WTC11 (cell line): ENCODE measurements around the gene EEF2KMT. TPM values are rescaled to one million over a fixed set of nuclear protein-coding genes. Genes with fewer than 3 reads are reported as not detected.

Source experiments
- ATAC-seq: fragments of 200-7000 bp; cut with Tn5 transposase; 2 replicates; pipeline ENCODE4 v1.10.0; 2021; ENCODE audit warnings: mild to moderate bottlenecking, moderate library complexity
- CTCF ChIA-PET: fragments of 300-600 bp; sonication (Branson Sonifier 250); formaldehyde crosslinking; loops from one replicate; lab custom pipeline; 2021; ENCODE audit warnings: antibody characterized with exemption; lab: Charles Lee
- POLR2A ChIA-PET: fragments of 350-600 bp; sonication (Branson Sonifier 250); formaldehyde crosslinking; loops from one replicate; lab custom pipeline; 2021; ENCODE audit warnings: antibody characterized with exemption; lab: Charles Lee
- DNase-seq: peaks from one replicate; pipeline ENCODE4 v3.0.0; 2021; ENCODE audit warnings: low spot score
- H3K27ac Mint-ChIP-seq: 2 replicates; pipeline ENCODE4 v1.8.0; 2021; ENCODE audit warnings: mixed read lengths
- H3K27me3 Mint-ChIP-seq: 2 replicates; pipeline ENCODE4 v1.8.0; 2021; ENCODE audit warnings: low read depth, mild to moderate bottlenecking, moderate library complexity, mixed read lengths
- H3K36me3 Mint-ChIP-seq: 2 replicates; pipeline ENCODE4 v1.8.0; 2021; ENCODE audit warnings: mixed read lengths
- H3K4me1 Mint-ChIP-seq: 2 replicates; pipeline ENCODE4 v1.8.0; 2022; ENCODE audit warnings: mixed read lengths
- H3K4me3 Mint-ChIP-seq: 2 replicates; pipeline ENCODE4 v1.8.0; 2021; ENCODE audit warnings: mild to moderate bottlenecking, moderate library complexity, mixed read lengths
- H3K9me3 Mint-ChIP-seq: 2 replicates; pipeline ENCODE4 v1.8.0; 2021; ENCODE audit warnings: mixed read lengths
- EMX1 ChIP-seq: fragments of 250-450 bp; sonication (Bioruptor Pico); IDR thresholded peaks from 2 replicates; pipeline ENCODE4 v1.8.0; 2021; ENCODE audit warnings: mild to moderate bottlenecking
- ESRRA ChIP-seq: sonication (generic); formaldehyde crosslinking; IDR thresholded peaks from 2 replicates; pipeline ENCODE4 v1.8.1; 2022; ENCODE audit warnings: mild to moderate bottlenecking, missing genetic modification reagents, borderline replicate concordance
- ETV6 ChIP-seq: sonication (generic); formaldehyde crosslinking; IDR thresholded peaks from 2 replicates; pipeline ENCODE4 v1.8.1; 2022; ENCODE audit warnings: mild to moderate bottlenecking, missing genetic modification reagents
- FOXK1 ChIP-seq: sonication (generic); formaldehyde crosslinking; IDR thresholded peaks from 2 replicates; pipeline ENCODE4 v1.8.0; 2022; ENCODE audit warnings: mild to moderate bottlenecking, moderate library complexity, missing genetic modification reagents
- GTF2I ChIP-seq: fragments of 250-450 bp; sonication (Bioruptor Pico); conservative IDR thresholded peaks from 2 replicates; pipeline ENCODE4 v1.4.0; 2021; ENCODE audit warnings: mild to moderate bottlenecking
- HMGA2 ChIP-seq: fragments of 250-450 bp; sonication (Bioruptor Pico); IDR thresholded peaks from 2 replicates; pipeline ENCODE4 v1.4.0; 2021; ENCODE audit warnings: mild to moderate bottlenecking, moderate library complexity
- KAT7 ChIP-seq: sonication (generic); formaldehyde crosslinking; IDR thresholded peaks from 2 replicates; pipeline ENCODE4 v1.8.1; 2023; ENCODE audit warnings: missing genetic modification reagents, mild to moderate bottlenecking, borderline replicate concordance
- NFE2L1 ChIP-seq: sonication (generic); formaldehyde crosslinking; IDR thresholded peaks from 2 replicates; pipeline ENCODE4 v1.8.1; 2023; ENCODE audit warnings: missing genetic modification reagents
- NR2C2 ChIP-seq: sonication (generic); formaldehyde crosslinking; IDR thresholded peaks from 2 replicates; pipeline ENCODE4 v1.8.0; 2022; ENCODE audit warnings: mild to moderate bottlenecking, missing genetic modification reagents
- OVOL2 ChIP-seq: fragments of 250-450 bp; sonication (Bioruptor Pico); IDR thresholded peaks from 2 replicates; pipeline ENCODE4 v1.9.0; 2021; ENCODE audit warnings: mild to moderate bottlenecking, borderline replicate concordance
- TEAD1 ChIP-seq: sonication (generic); formaldehyde crosslinking; IDR thresholded peaks from 2 replicates; pipeline ENCODE4 v1.8.0; 2022; ENCODE audit warnings: mild to moderate bottlenecking, missing genetic modification reagents
- ZNF219 ChIP-seq: sonication (generic); formaldehyde crosslinking; IDR thresholded peaks from 2 replicates; pipeline ENCODE4 v1.8.0; 2023; ENCODE audit warnings: missing genetic modification reagents, mild to moderate bottlenecking, borderline replicate concordance
- ZNF671 ChIP-seq: fragments of 250-450 bp; sonication (Bioruptor Pico); IDR thresholded peaks from 2 replicates; pipeline ENCODE4 v1.8.0; 2021; ENCODE audit warnings: mild to moderate bottlenecking
- total RNA-seq: library from RNA; stranded (reverse); gene quantifications from 3 replicates; pipeline ENCODE4 v1.2.3, GENCODE V29; 2021
- TF ChIP-seq, protein P1 (sequence below): sonication (generic); formaldehyde crosslinking; IDR thresholded peaks from 2 replicates; pipeline ENCODE4 v1.8.1; 2023; ENCODE audit warnings: mild to moderate bottlenecking, missing genetic modification reagents, moderate library complexity
- TF ChIP-seq, protein P2 (sequence below): sonication (generic); formaldehyde crosslinking; IDR thresholded peaks from 2 replicates; pipeline ENCODE4 v1.8.0; 2022; ENCODE audit warnings: mild to moderate bottlenecking, missing genetic modification reagents
- TF ChIP-seq, protein P3 (sequence below): fragments of 250-450 bp; sonication (Bioruptor Pico); IDR thresholded peaks from 2 replicates; pipeline ENCODE4 v1.9.0; 2021; ENCODE audit warnings: mild to moderate bottlenecking
- TF ChIP-seq, protein P4 (sequence below): sonication (generic); formaldehyde crosslinking; IDR thresholded peaks from 2 replicates; pipeline ENCODE4 v1.8.1; 2023; ENCODE audit warnings: mild to moderate bottlenecking, missing genetic modification reagents, borderline replicate concordance
- TF ChIP-seq, protein P5 (sequence below): fragments of 250-450 bp; sonication (Bioruptor Pico); IDR thresholded peaks from 2 replicates; pipeline ENCODE4 v1.9.0; 2021; ENCODE audit warnings: mild to moderate bottlenecking
- TF ChIP-seq, protein P6 (sequence below): fragments of 250-450 bp; sonication (Bioruptor Pico); IDR thresholded peaks from 2 replicates; pipeline ENCODE4 v1.9.0; 2021; ENCODE audit warnings: mild to moderate bottlenecking, borderline replicate concordance

Gene EEF2KMT
- total RNA-seq, 1 experiment from 2014 or later, result 19.6 TPM

DNA sequence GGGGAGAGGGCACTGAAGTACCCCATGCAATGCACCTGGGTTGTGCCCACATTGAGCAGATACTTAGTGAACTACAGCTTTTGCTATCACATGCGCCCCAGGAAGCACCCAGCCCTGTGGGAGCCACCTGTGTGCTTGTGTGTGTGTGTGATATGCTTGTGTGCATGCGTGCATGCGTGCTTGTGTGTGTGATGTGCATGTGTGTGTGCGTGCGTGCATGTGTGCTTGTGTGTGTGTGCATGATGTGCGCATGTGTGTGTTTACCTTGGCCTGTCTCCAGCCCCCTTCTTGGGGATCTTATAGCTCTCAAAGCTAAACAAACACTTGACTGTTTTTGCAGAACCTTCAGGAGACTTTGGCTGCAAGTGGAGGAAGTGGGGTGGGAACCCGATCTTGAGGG, 32.7 kb downstream of the EEF2KMT start (continued):
- TF ChIP-seq OVOL2 (CRISPR knock-in tag) (no peak), NR2C2 (CRISPR knock-in tag) (no peak), FOXK1 (CRISPR knock-in tag) (no peak)

DNA sequence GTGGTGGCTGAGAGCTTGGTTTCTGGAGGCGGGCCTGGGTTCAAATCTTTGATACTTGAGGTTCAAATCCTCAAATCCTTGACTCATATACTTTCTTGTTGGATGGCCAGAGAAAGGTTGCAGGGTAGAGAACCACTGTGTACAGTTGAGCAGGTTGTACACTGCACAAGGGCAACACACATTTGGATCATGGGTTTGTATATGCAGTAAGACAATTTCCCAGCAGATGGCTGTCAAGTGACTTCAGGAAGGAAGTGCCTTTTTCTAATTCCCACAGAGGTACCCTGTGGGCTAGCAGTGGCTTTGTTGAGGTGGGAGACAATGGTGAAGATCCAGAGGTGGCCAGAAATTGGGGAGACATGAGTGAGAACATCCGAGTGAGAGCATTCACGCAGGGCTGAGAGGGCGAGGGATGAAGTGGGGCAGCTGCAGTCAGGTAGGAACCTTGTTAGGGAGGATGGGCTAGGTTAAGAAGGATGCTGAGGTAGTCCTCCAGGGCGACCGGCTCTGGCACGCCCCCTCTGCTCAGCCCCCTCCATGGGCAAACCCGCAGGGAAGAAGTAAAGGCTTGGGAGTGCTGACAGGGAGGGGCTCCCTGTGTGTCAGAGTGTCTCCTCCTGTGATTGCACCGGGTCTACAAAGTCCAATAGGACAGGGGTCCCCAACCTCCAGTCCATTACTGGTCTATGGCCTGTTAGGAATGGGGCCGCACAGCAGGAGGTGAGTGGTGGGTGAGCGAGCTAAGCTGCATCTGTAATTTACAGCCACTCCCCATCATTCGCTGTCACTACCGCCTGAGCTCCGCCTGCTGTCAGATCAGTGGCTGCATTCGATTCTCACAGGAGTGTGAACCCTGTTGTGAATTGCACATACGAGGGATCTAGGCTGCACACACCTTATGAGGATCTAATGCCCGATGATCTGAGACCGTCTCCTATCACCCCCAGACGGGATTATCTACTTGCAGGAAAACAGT, 34.5 kb downstream of the EEF2KMT start:
- Mint-ChIP-seq H3K36me3 (no peaks in the 10 kb centered on the region), H3K27ac (no peak overlapping the region), H3K4me1 (peaks cover 23% of the 10 kb centered on the region), H3K9me3 (no peaks in the 10 kb centered on the region), H3K27me3 (no peaks in the 10 kb centered on the region; the same call in 1 of the 2 replicates), H3K4me3 (no peak overlapping the region)
- no peak for TF ChIP-seq GTF2I (CRISPR knock-in tag)
- no peak for TF ChIP-seq HMGA2
- TF ChIP-seq NFE2L1 (CRISPR knock-in tag), result no peak
- TF ChIP-seq KAT7, result no peak
- TF ChIP-seq ZNF219 (CRISPR knock-in tag), result no peak
- TF ChIP-seq, protein P1, sequence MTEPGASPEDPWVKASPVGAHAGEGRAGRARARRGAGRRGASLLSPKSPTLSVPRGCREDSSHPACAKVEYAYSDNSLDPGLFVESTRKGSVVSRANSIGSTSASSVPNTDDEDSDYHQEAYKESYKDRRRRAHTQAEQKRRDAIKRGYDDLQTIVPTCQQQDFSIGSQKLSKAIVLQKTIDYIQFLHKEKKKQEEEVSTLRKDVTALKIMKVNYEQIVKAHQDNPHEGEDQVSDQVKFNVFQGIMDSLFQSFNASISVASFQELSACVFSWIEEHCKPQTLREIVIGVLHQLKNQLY, result no peak
- TF ChIP-seq, protein P2, sequence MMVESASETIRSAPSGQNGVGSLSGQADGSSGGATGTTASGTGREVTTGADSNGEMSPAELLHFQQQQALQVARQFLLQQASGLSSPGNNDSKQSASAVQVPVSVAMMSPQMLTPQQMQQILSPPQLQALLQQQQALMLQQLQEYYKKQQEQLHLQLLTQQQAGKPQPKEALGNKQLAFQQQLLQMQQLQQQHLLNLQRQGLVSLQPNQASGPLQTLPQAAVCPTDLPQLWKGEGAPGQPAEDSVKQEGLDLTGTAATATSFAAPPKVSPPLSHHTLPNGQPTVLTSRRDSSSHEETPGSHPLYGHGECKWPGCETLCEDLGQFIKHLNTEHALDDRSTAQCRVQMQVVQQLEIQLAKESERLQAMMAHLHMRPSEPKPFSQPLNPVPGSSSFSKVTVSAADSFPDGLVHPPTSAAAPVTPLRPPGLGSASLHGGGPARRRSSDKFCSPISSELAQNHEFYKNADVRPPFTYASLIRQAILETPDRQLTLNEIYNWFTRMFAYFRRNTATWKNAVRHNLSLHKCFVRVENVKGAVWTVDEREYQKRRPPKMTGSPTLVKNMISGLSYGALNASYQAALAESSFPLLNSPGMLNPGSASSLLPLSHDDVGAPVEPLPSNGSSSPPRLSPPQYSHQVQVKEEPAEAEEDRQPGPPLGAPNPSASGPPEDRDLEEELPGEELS, result no peak
- no peak for TF ChIP-seq ESRRA (CRISPR knock-in tag)
- no peak for TF ChIP-seq TEAD1
- TF ChIP-seq ETV6 (CRISPR knock-in tag), result no peak
- TF ChIP-seq, protein P3, sequence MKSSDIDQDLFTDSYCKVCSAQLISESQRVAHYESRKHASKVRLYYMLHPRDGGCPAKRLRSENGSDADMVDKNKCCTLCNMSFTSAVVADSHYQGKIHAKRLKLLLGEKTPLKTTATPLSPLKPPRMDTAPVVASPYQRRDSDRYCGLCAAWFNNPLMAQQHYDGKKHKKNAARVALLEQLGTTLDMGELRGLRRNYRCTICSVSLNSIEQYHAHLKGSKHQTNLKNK (CRISPR knock-in tag), result no peak
- no peak for TF ChIP-seq ZNF671 (CRISPR knock-in tag)
- TF ChIP-seq, protein P4, sequence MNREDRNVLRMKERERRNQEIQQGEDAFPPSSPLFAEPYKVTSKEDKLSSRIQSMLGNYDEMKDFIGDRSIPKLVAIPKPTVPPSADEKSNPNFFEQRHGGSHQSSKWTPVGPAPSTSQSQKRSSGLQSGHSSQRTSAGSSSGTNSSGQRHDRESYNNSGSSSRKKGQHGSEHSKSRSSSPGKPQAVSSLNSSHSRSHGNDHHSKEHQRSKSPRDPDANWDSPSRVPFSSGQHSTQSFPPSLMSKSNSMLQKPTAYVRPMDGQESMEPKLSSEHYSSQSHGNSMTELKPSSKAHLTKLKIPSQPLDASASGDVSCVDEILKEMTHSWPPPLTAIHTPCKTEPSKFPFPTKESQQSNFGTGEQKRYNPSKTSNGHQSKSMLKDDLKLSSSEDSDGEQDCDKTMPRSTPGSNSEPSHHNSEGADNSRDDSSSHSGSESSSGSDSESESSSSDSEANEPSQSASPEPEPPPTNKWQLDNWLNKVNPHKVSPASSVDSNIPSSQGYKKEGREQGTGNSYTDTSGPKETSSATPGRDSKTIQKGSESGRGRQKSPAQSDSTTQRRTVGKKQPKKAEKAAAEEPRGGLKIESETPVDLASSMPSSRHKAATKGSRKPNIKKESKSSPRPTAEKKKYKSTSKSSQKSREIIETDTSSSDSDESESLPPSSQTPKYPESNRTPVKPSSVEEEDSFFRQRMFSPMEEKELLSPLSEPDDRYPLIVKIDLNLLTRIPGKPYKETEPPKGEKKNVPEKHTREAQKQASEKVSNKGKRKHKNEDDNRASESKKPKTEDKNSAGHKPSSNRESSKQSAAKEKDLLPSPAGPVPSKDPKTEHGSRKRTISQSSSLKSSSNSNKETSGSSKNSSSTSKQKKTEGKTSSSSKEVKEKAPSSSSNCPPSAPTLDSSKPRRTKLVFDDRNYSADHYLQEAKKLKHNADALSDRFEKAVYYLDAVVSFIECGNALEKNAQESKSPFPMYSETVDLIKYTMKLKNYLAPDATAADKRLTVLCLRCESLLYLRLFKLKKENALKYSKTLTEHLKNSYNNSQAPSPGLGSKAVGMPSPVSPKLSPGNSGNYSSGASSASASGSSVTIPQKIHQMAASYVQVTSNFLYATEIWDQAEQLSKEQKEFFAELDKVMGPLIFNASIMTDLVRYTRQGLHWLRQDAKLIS (CRISPR knock-in tag), result no peak
- TF ChIP-seq, protein P5, sequence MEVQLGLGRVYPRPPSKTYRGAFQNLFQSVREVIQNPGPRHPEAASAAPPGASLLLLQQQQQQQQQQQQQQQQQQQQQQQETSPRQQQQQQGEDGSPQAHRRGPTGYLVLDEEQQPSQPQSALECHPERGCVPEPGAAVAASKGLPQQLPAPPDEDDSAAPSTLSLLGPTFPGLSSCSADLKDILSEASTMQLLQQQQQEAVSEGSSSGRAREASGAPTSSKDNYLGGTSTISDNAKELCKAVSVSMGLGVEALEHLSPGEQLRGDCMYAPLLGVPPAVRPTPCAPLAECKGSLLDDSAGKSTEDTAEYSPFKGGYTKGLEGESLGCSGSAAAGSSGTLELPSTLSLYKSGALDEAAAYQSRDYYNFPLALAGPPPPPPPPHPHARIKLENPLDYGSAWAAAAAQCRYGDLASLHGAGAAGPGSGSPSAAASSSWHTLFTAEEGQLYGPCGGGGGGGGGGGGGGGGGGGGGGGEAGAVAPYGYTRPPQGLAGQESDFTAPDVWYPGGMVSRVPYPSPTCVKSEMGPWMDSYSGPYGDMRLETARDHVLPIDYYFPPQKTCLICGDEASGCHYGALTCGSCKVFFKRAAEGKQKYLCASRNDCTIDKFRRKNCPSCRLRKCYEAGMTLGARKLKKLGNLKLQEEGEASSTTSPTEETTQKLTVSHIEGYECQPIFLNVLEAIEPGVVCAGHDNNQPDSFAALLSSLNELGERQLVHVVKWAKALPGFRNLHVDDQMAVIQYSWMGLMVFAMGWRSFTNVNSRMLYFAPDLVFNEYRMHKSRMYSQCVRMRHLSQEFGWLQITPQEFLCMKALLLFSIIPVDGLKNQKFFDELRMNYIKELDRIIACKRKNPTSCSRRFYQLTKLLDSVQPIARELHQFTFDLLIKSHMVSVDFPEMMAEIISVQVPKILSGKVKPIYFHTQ (CRISPR knock-in tag), result no peak
- TF ChIP-seq, protein P6, sequence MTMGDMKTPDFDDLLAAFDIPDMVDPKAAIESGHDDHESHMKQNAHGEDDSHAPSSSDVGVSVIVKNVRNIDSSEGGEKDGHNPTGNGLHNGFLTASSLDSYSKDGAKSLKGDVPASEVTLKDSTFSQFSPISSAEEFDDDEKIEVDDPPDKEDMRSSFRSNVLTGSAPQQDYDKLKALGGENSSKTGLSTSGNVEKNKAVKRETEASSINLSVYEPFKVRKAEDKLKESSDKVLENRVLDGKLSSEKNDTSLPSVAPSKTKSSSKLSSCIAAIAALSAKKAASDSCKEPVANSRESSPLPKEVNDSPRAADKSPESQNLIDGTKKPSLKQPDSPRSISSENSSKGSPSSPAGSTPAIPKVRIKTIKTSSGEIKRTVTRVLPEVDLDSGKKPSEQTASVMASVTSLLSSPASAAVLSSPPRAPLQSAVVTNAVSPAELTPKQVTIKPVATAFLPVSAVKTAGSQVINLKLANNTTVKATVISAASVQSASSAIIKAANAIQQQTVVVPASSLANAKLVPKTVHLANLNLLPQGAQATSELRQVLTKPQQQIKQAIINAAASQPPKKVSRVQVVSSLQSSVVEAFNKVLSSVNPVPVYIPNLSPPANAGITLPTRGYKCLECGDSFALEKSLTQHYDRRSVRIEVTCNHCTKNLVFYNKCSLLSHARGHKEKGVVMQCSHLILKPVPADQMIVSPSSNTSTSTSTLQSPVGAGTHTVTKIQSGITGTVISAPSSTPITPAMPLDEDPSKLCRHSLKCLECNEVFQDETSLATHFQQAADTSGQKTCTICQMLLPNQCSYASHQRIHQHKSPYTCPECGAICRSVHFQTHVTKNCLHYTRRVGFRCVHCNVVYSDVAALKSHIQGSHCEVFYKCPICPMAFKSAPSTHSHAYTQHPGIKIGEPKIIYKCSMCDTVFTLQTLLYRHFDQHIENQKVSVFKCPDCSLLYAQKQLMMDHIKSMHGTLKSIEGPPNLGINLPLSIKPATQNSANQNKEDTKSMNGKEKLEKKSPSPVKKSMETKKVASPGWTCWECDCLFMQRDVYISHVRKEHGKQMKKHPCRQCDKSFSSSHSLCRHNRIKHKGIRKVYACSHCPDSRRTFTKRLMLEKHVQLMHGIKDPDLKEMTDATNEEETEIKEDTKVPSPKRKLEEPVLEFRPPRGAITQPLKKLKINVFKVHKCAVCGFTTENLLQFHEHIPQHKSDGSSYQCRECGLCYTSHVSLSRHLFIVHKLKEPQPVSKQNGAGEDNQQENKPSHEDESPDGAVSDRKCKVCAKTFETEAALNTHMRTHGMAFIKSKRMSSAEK, result no peak
- no peak for TF ChIP-seq EMX1 (CRISPR knock-in tag)
- ATAC-seq, result no peak
- POLR2A ChIA-PET, result no interaction called here
- CTCF ChIA-PET, result interaction anchor here (0.9 to 1.8 kb wide), 5 partner anchors 12 to 29 kb away, joined by 3 to 7 read pairs (median 3); no protein-coding TSS in a partner anchor
- DNase-seq, result no peak
